Heart left ventricle (tissue), 13 donors: ENCODE results near the gene PDE6B.

ENCODE experiments used
- CTCF ChIP-seq, 12 donors: fragments of 200-600 bp; sonication (generic) in 4 of 12; IDR thresholded peaks; one replicate each; pipeline versions ENCODE4 v1.5.0 to v1.8.0; 2018 to 2022; ENCODE audit warnings: antibody characterized with exemption in 12 of 12, mild to moderate bottlenecking in 5 of 12
- POLR2A ChIP-seq, 2 donors: fragments of 450-650 bp; IDR thresholded peaks; one replicate each; pipeline ENCODE4 v1.6.1; 2017; ENCODE audit warnings: antibody characterized with exemption in 2 of 2, mild to moderate bottlenecking in 2 of 2, moderate library complexity in 2 of 2
- donor health status: ischemic (EF 13 %, LVEDD 7.1; RV severe dilation, severe dysfunction).
- donor health status: DM: no; HTN: yes; CAD: no.
- donor health status: DM: no; HTN: no; CAD: no.
- donor health status: ischemic (EF 25% LVEDD 6.9; RV normal size, moderate dysfunction).
- donor health status: ischemic (EF 25% LVEDD 5.7; RV mildly dilated, moderate dysfunction).
- donor health status: ischemic (EF 35%, LVEDD 5.7; RV mildly dilated, moderate dysfunction).
- donor health status: nonischemic (EF 11% LVEDD 7.7; RV severe dilation, severe dysfunction).
- donor health status: DM: yes; HTN: yes; CAD: no.
- donor health status: PGD.
- donor health status: ischemic (EF 29% LVEDD 5.4; RV normal size, mild dysfunction).
- donor health status: nonischemic (EF 23%, LVEDD 6.1; RV moderate dilation, normal function).

GRCh38 chr4:675036-675882 is 49.9 kb downstream of the PDE6B start:
- TF ChIP-seq CTCF (IDR thresholded peaks at IDR 0.05) (no peak), POLR2A (IDR thresholded peaks at IDR 0.05) (no peak)
